SK-N-SH (cell line): ENCODE results near the gene VAV1. TPM values are rescaled to one million over a fixed set of nuclear protein-coding genes. Genes with fewer than 3 reads are reported as not detected.

Experiments
- CTCF ChIA-PET: fragments of 300-600, 350-600 bp; formaldehyde crosslinking; extraction: SDS; loops from one replicate; lab custom pipeline; 2021; lab: Yijun Ruan, JAX
- POLR2A ChIA-PET: fragments of 350-600 bp; sonication (Branson Sonifier 250); formaldehyde crosslinking; extraction: SDS; loops from one replicate; lab custom pipeline; 2020; ENCODE audit warnings: antibody characterized with exemption, inconsistent platforms; lab: Yijun Ruan, JAX
- DNase-seq: peaks from one replicate; pipeline ENCODE4 v3.0.0; 2012
- H2AFZ ChIP-seq: fragments of 200-600 bp; sonication (generic); 2 replicates; pipeline ENCODE4 v1.8.1; 2016; ENCODE audit warnings: antibody characterized with exemption, mild to moderate bottlenecking, low read depth
- H3F3A ChIP-seq: fragments of 200-600 bp; sonication (generic); replicated peaks from 2 replicates; pipeline ENCODE3; 2016; ENCODE audit warnings: antibody characterized with exemption, mild to moderate bottlenecking; ENCODE audit not compliant: insufficient read depth
- H3K27ac ChIP-seq, 2 experiments: fragments of 200-500 bp in 1 of 2; fragments of 200-600 bp in 1 of 2; sonication (Bioruptor generic) in 1 of 2; sonication (generic), shearing (Covaris generic) in 1 of 2; 2 replicates each; pipeline versions ENCODE4 v1.5.1 to v1.6.1; 2014 to 2016; ENCODE audit warnings: low read depth in 2 of 2, inconsistent platforms in 1 of 2, low read length in 1 of 2, mild to moderate bottlenecking in 1 of 2, mixed read lengths in 1 of 2
- H3K27me3 ChIP-seq: fragments of 200-600 bp; sonication (generic), shearing (Covaris generic); 2 replicates; pipeline ENCODE4 v1.6.1; 2016; ENCODE audit warnings: mixed run types; ENCODE audit not compliant: insufficient read depth
- H3K36me3 ChIP-seq, 2 experiments: fragments of 200-500 bp in 1 of 2; fragments of 200-600 bp in 1 of 2; sonication (Bioruptor generic) in 1 of 2; sonication (generic) in 1 of 2; replicated peaks in 1 of 2; 2 replicates each; pipeline versions ENCODE3 to v1.5.1; 2014 to 2016; ENCODE audit warnings: low read length in 1 of 2, mild to moderate bottlenecking in 1 of 2; ENCODE audit not compliant: insufficient read depth in 2 of 2, control insufficient read depth in 1 of 2
- H3K4me1 ChIP-seq, 2 experiments: fragments of 200-500 bp in 1 of 2; fragments of 200-600 bp in 1 of 2; sonication (Bioruptor generic) in 1 of 2; sonication (generic), shearing (Covaris generic) in 1 of 2; 2 replicates each; pipeline versions ENCODE4 v1.5.1 to v1.6.1; 2014 to 2016; ENCODE audit warnings: low read depth in 1 of 2, low read length in 1 of 2, mixed run types in 1 of 2; ENCODE audit not compliant: insufficient read depth in 2 of 2, control insufficient read depth in 1 of 2
- H3K4me2 ChIP-seq: fragments of 200-600 bp; sonication (generic), shearing (Covaris generic); 2 replicates; pipeline ENCODE4 v1.6.1; 2017; ENCODE audit warnings: mixed run types
- H3K4me3 ChIP-seq, 2 experiments: fragments of 200-500 bp in 1 of 2; fragments of 200-600 bp in 1 of 2; sonication (Bioruptor generic) in 1 of 2; sonication (generic), shearing (Covaris generic) in 1 of 2; 2 replicates each; pipeline versions ENCODE4 v1.5.1 to v1.8.1; 2014 to 2016; ENCODE audit warnings: low read depth in 2 of 2, inconsistent platforms in 1 of 2, low read length in 1 of 2, mild to moderate bottlenecking in 1 of 2, mixed read lengths in 1 of 2, moderate library complexity in 1 of 2
- H3K79me2 ChIP-seq: fragments of 200-600 bp; sonication (generic); 2 replicates; pipeline ENCODE4 v1.8.1; 2017; ENCODE audit warnings: mild to moderate bottlenecking; ENCODE audit not compliant: insufficient read depth
- H3K9ac ChIP-seq: fragments of 200-600 bp; sonication (generic); 2 replicates; pipeline ENCODE4 v1.6.1; 2017; ENCODE audit warnings: mixed run types
- H3K9me2 ChIP-seq: fragments of 200-600 bp; sonication (generic); 2 replicates; pipeline ENCODE4 v1.6.1; 2017; ENCODE audit warnings: mixed run types
- H3K9me3 ChIP-seq: fragments of 200-600 bp; sonication (generic); 2 replicates; pipeline ENCODE4 v1.6.1; 2017; ENCODE audit warnings: mixed run types, mild to moderate bottlenecking, moderate library complexity
- H4K20me1 ChIP-seq: fragments of 200-600 bp; sonication (generic); 2 replicates; pipeline ENCODE4 v1.6.1; 2017; ENCODE audit warnings: mild to moderate bottlenecking, mixed run types; ENCODE audit not compliant: insufficient read depth
- CHD2 ChIP-seq: fragments of 150-350 bp; IDR thresholded peaks from 2 replicates; pipeline ENCODE4 v1.6.1; 2018; ENCODE audit warnings: low read length; ENCODE audit not compliant: partially characterized antibody
- ELF1 ChIP-seq: IDR thresholded peaks from 2 replicates; pipeline ENCODE4 v1.4.0; 2012
- FOXJ3 ChIP-seq: sonication (generic); formaldehyde crosslinking; IDR thresholded peaks from 2 replicates; pipeline ENCODE4 v1.5.1; 2020; ENCODE audit warnings: mild to moderate bottlenecking, missing genetic modification reagents
- GATA2 ChIP-seq: sonication (generic); formaldehyde crosslinking; IDR thresholded peaks from 2 replicates; pipeline ENCODE4 v1.5.0; 2020; ENCODE audit warnings: mild to moderate bottlenecking, missing genetic modification reagents
- MEF2A ChIP-seq: IDR thresholded peaks from 2 replicates; pipeline ENCODE4 v1.4.0; 2012; ENCODE audit warnings: low read depth, borderline replicate concordance
- NFIC ChIP-seq: IDR thresholded peaks from 2 replicates; pipeline ENCODE4 v1.4.0; 2012; ENCODE audit warnings: borderline replicate concordance
- NRF1 ChIP-seq: IDR thresholded peaks from 2 replicates; pipeline ENCODE4 v1.6.1; 2012; ENCODE audit warnings: low read depth, mild to moderate bottlenecking, low read length
- RXRA ChIP-seq: IDR thresholded peaks from 2 replicates; pipeline ENCODE4 v1.4.0; 2012; ENCODE audit warnings: low read depth, mild to moderate bottlenecking, borderline replicate concordance
- SMC3 ChIP-seq: IDR thresholded peaks from 2 replicates; pipeline ENCODE4 v1.6.1; 2012; ENCODE audit warnings: low read depth, low read length, improper control_type of control experiment
- TAF1 ChIP-seq: IDR thresholded peaks from 2 replicates; pipeline ENCODE4 v1.6.1; 2012; ENCODE audit warnings: low read depth, mild to moderate bottlenecking, low read length, moderate library complexity, borderline replicate concordance
- YY1 ChIP-seq: IDR thresholded peaks from 2 replicates; pipeline ENCODE4 v1.4.0; 2012; ENCODE audit warnings: low read depth, mild to moderate bottlenecking
- WGBS: methylation state at CpG from one replicate; pipeline ENCODE4 v1.1.6; 2017; ENCODE audit warnings: low lambda C conversion rate; 5-methylcytosine and 5-hydroxymethylcytosine counted together
- polyA plus RNA-seq, 3 experiments: library from polyadenylated mRNA; depleted of rRNA; stranded (reverse); fragments of >200 nt; gene quantifications; 2 replicates each; pipeline ENCODE4 v1.2.3, GENCODE V29; 2012
- TF ChIP-seq, protein P1 (sequence below): IDR thresholded peaks from 2 replicates; pipeline ENCODE4; 2012
- TF ChIP-seq, protein P2 (sequence below): fragments of 200-600 bp; sonication (generic); IDR thresholded peaks from 2 replicates; pipeline ENCODE4 v1.6.1; 2017; ENCODE audit warnings: antibody characterized with exemption, mild to moderate bottlenecking, moderate library complexity
- TF ChIP-seq, protein P3 (sequence below): IDR thresholded peaks from 2 replicates; pipeline ENCODE4 v1.6.1; 2012; ENCODE audit warnings: mild to moderate bottlenecking, low read depth, low read length, moderate library complexity
- TF ChIP-seq, protein P4 (sequence below): IDR thresholded peaks from 2 replicates; pipeline ENCODE4 v1.4.0; 2012; ENCODE audit warnings: low read depth

VAV1 gene
- polyA plus RNA-seq, 1 of the 3 experiments (the other 2 are of a cell fraction) = 0.02 TPM

DNA sequence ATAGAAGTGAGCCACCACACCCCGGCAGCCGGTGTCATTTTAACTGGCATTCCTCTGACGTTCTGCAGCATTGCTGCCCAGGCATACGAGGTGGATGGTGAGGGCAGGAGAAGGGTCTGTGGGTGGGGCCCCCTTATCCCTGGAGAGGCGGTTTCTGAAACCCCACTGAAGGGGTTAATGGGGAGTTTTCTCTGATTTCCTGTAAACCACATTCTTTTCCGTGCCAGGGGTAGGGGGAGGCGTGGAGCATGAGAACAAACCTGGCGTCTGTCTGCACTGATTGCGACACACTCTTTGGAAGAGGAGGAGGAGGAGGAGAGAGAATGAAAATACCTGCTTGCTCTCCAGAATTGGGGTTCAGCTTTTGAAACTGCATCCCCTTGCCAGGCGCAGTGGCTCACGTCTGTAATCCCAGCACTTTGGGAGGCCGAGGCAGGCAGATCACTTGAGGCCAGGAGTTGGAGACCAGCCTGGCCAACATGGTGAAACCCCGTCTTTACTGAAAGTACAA, 49.3 kb upstream of the VAV1 start:
- no peaks in the 10 kb centered on the region for H3K36me3 ChIP-seq
- DNase-seq = no peak
- no peak overlapping the region for H2AFZ ChIP-seq
- no peaks in the 10 kb centered on the region for H3K4me1 ChIP-seq
- H3K9ac ChIP-seq = no peak overlapping the region
- H3K4me2 ChIP-seq = no peak overlapping the region
- POLR2A ChIA-PET = no interaction called here
- H3K27me3 ChIP-seq = peaks cover 18% of the 10 kb centered on the region
- H3K9me3 ChIP-seq = no peaks in the 10 kb centered on the region
- H4K20me1 ChIP-seq = no peaks in the 10 kb centered on the region
- CTCF ChIA-PET = interaction anchor here (0.7 kb wide), 1 partner anchor 597 kb away, joined by 3 read pairs; no protein-coding TSS in a partner anchor
- TF ChIP-seq, protein P1, sequence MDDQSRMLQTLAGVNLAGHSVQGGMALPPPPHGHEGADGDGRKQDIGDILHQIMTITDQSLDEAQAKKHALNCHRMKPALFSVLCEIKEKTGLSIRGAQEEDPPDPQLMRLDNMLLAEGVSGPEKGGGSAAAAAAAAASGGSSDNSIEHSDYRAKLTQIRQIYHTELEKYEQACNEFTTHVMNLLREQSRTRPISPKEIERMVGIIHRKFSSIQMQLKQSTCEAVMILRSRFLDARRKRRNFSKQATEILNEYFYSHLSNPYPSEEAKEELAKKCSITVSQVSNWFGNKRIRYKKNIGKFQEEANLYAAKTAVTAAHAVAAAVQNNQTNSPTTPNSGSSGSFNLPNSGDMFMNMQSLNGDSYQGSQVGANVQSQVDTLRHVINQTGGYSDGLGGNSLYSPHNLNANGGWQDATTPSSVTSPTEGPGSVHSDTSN = no peak
- TF ChIP-seq, protein P2, sequence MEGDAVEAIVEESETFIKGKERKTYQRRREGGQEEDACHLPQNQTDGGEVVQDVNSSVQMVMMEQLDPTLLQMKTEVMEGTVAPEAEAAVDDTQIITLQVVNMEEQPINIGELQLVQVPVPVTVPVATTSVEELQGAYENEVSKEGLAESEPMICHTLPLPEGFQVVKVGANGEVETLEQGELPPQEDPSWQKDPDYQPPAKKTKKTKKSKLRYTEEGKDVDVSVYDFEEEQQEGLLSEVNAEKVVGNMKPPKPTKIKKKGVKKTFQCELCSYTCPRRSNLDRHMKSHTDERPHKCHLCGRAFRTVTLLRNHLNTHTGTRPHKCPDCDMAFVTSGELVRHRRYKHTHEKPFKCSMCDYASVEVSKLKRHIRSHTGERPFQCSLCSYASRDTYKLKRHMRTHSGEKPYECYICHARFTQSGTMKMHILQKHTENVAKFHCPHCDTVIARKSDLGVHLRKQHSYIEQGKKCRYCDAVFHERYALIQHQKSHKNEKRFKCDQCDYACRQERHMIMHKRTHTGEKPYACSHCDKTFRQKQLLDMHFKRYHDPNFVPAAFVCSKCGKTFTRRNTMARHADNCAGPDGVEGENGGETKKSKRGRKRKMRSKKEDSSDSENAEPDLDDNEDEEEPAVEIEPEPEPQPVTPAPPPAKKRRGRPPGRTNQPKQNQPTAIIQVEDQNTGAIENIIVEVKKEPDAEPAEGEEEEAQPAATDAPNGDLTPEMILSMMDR = no peak
- TF ChIP-seq MEF2A (no peak), NRF1 (no peak)
- H3K79me2 ChIP-seq = no peaks in the 10 kb centered on the region
- H3F3A ChIP-seq = no peaks in the 10 kb centered on the region
- no peaks in the 10 kb centered on the region for H3K9me2 ChIP-seq
- 13% methylated on average over 12 of the region's 13 CpGs for WGBS
- no peak overlapping the region for H3K27ac ChIP-seq
- H3K4me3 ChIP-seq = no peak overlapping the region

DNA sequence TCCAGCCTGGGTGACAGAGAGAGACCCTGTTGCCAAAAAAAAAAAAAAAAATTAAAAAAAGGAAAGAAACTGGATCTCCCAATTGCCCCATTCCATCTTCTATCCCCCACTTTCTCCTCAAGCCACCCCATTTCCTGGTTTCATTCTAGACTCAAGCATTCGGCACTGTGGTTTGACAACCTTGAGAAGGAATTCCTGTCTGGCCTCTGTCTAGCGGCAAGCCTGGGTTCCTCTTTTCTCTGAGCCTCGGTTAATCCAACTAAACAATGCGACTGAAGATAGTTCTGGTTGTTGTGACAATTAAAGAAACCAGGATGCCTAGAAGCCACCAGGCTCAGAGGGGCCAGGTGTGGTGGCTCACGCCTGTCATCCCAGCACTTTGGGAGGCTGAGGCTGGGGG, 48.8 kb upstream of the VAV1 start:
- 50% methylated on average over 4 of the region's 5 CpGs for WGBS
- POLR2A ChIA-PET = no interaction called here
- Histone ChIP-seq H3K4me1 (no peaks in the 10 kb centered on the region), H3K9me3 (no peaks in the 10 kb centered on the region), H3K27me3 (peaks cover 18% of the 10 kb centered on the region), H3K9me2 (no peaks in the 10 kb centered on the region), H3K36me3 (no peaks in the 10 kb centered on the region), H3F3A (no peaks in the 10 kb centered on the region), H2AFZ (no peak overlapping the region), H3K79me2 (no peaks in the 10 kb centered on the region), H3K9ac (no peak overlapping the region), H4K20me1 (no peaks in the 10 kb centered on the region), H3K27ac (no peak overlapping the region), H3K4me2 (no peak overlapping the region), H3K4me3 (no peak overlapping the region)
- TF ChIP-seq RXRA (no peak), TAF1 (no peak), ELF1 (no peak), FOXJ3 (CRISPR knock-in tag) (no peak), CHD2 (no peak), GATA2 (no peak), YY1 (no peak), NFIC (no peak), SMC3 (no peak)
- TF ChIP-seq, protein P3, sequence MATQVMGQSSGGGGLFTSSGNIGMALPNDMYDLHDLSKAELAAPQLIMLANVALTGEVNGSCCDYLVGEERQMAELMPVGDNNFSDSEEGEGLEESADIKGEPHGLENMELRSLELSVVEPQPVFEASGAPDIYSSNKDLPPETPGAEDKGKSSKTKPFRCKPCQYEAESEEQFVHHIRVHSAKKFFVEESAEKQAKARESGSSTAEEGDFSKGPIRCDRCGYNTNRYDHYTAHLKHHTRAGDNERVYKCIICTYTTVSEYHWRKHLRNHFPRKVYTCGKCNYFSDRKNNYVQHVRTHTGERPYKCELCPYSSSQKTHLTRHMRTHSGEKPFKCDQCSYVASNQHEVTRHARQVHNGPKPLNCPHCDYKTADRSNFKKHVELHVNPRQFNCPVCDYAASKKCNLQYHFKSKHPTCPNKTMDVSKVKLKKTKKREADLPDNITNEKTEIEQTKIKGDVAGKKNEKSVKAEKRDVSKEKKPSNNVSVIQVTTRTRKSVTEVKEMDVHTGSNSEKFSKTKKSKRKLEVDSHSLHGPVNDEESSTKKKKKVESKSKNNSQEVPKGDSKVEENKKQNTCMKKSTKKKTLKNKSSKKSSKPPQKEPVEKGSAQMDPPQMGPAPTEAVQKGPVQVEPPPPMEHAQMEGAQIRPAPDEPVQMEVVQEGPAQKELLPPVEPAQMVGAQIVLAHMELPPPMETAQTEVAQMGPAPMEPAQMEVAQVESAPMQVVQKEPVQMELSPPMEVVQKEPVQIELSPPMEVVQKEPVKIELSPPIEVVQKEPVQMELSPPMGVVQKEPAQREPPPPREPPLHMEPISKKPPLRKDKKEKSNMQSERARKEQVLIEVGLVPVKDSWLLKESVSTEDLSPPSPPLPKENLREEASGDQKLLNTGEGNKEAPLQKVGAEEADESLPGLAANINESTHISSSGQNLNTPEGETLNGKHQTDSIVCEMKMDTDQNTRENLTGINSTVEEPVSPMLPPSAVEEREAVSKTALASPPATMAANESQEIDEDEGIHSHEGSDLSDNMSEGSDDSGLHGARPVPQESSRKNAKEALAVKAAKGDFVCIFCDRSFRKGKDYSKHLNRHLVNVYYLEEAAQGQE = no peak
- TF ChIP-seq, protein P4, sequence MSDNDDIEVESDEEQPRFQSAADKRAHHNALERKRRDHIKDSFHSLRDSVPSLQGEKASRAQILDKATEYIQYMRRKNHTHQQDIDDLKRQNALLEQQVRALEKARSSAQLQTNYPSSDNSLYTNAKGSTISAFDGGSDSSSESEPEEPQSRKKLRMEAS = no peak
- DNase-seq = no peak
- CTCF ChIA-PET = interaction anchor here (1.4 kb wide), 1 partner anchor 9 kb away, joined by 4 read pairs; no protein-coding TSS in a partner anchor
